H1 (cell line): ENCODE data around the gene KANSL1L. TPM values are rescaled to one million over a fixed set of nuclear protein-coding genes. Genes with fewer than 3 reads are reported as not detected.

Experiments
- CTCF ChIA-PET: fragments of 300-600 bp; sonication (Branson Sonifier 250); formaldehyde crosslinking; loops from one replicate; lab custom pipeline; 2021; ENCODE audit not compliant: partially characterized antibody; lab: Charles Lee
- POLR2A ChIA-PET: fragments of 300-600 bp; sonication (Branson Sonifier 250); formaldehyde crosslinking; loops from one replicate; lab custom pipeline; 2021; ENCODE audit warnings: inconsistent platforms; ENCODE audit not compliant: partially characterized antibody; lab: Charles Lee
- DNase-seq, 2 experiments: peaks; one replicate each; pipeline versions ENCODE4 v3.0.0 to v3.0.0-alpha.2; 2010 to 2022; ENCODE audit warnings: low spot score in 2 of 2, low read depth in 1 of 2, mixed read lengths in 1 of 2
- FAIRE-seq: peaks from 2 replicates; lab custom pipeline; 2011; peaks lifted over from hg19 to GRCh38; lab: Jason Lieb, UNC
- H2AFZ ChIP-seq: 2 replicates; pipeline ENCODE4 v1.8.1; 2012; ENCODE audit warnings: low read length, inconsistent platforms
- H2AK5ac ChIP-seq: 2 replicates; pipeline ENCODE4 v1.6.1; 2013; ENCODE audit warnings: low read depth, low read length
- H2BK120ac ChIP-seq: replicated peaks from 2 replicates; pipeline ENCODE3; 2013; ENCODE audit warnings: low read depth, low read length, inconsistent platforms
- H2BK12ac ChIP-seq: 2 replicates; pipeline ENCODE4 v1.6.1; 2013; ENCODE audit warnings: low read depth, low read length
- H2BK15ac ChIP-seq: 2 replicates; pipeline ENCODE4 v1.6.1; 2013; ENCODE audit warnings: low read length
- H2BK20ac ChIP-seq: 2 replicates; pipeline ENCODE4 v1.6.1; 2013; ENCODE audit warnings: low read length
- H2BK5ac ChIP-seq: 2 replicates; pipeline ENCODE4 v1.6.1; 2013; ENCODE audit warnings: low read depth, low read length
- H3K14ac ChIP-seq: 2 replicates; pipeline ENCODE4 v1.6.1; 2013; ENCODE audit warnings: inconsistent platforms; ENCODE audit not compliant: insufficient read length
- H3K18ac ChIP-seq: 2 replicates; pipeline ENCODE4 v1.6.1; 2013; ENCODE audit warnings: low read length; ENCODE audit errors: extremely low read depth
- H3K23ac ChIP-seq: 2 replicates; pipeline ENCODE4 v1.6.1; 2013; ENCODE audit warnings: inconsistent platforms; ENCODE audit not compliant: insufficient read length
- H3K23me2 ChIP-seq: 2 replicates; pipeline ENCODE4 v1.6.1; 2013; ENCODE audit warnings: low read depth, low read length
- H3K27ac ChIP-seq: 2 replicates; pipeline ENCODE4 v1.6.1; 2011; ENCODE audit warnings: low read depth, low read length, inconsistent platforms
- H3K27me3 ChIP-seq, 4 experiments: replicated peaks in 1 of 4; 1 replicate in 1 of 4; 2 replicates in 3 of 4; pipeline versions ENCODE4 v1.6.1 to v1.8.1; 2011 to 2013; ENCODE audit warnings: low read length in 3 of 4, mild to moderate bottlenecking in 3 of 4, inconsistent platforms in 2 of 4, mixed read lengths in 2 of 4, moderate library complexity in 1 of 4; ENCODE audit not compliant: control insufficient read depth in 3 of 4, insufficient read depth in 3 of 4; ENCODE audit errors: extremely low read depth in 1 of 4
- H3K36me3 ChIP-seq, 4 experiments: 2 replicates each; pipeline versions ENCODE4 v1.6.1 to v1.8.1; 2011 to 2013; ENCODE audit warnings: mild to moderate bottlenecking in 4 of 4, low read length in 3 of 4, moderate library complexity in 2 of 4, control low read depth in 1 of 4, inconsistent platforms in 1 of 4; ENCODE audit not compliant: insufficient read depth in 4 of 4, control insufficient read depth in 2 of 4
- H3K4ac ChIP-seq: replicated peaks from 2 replicates; pipeline ENCODE3; 2013; ENCODE audit warnings: low read length, low read depth, mixed read lengths, inconsistent platforms; ENCODE audit not compliant: insufficient read length
- H3K4me1 ChIP-seq, 4 experiments: replicated peaks in 1 of 4; 1 replicate in 1 of 4; 2 replicates in 3 of 4; pipeline versions ENCODE4 v1.6.1 to v1.8.1; 2011 to 2013; ENCODE audit warnings: low read length in 3 of 4, inconsistent platforms in 2 of 4, mixed read lengths in 1 of 4; ENCODE audit not compliant: insufficient read depth in 4 of 4, control insufficient read depth in 3 of 4
- H3K4me2 ChIP-seq, 2 experiments: 2 replicates each; pipeline versions ENCODE4 v1.6.1 to v1.8.1; 2011 to 2013; ENCODE audit warnings: low read depth in 2 of 2, low read length in 2 of 2, control low read depth in 1 of 2, inconsistent platforms in 1 of 2, mild to moderate bottlenecking in 1 of 2; ENCODE audit not compliant: insufficient read depth in 1 of 2
- H3K4me3 ChIP-seq, 4 experiments: fragments of 200-600, 300-600 bp in 1 of 4; sonication (generic), shearing (Covaris generic), sonication (Bioruptor Twin) in 1 of 4; 2 replicates each; pipeline versions ENCODE4 v1.5.1 to v1.8.1; 2011 to 2016; ENCODE audit warnings: low read length in 4 of 4, low read depth in 3 of 4, control low read depth in 2 of 4, inconsistent platforms in 2 of 4, mild to moderate bottlenecking in 2 of 4, mixed read lengths in 1 of 4, moderate library complexity in 1 of 4; ENCODE audit not compliant: insufficient read depth in 2 of 4; ENCODE audit errors: extremely low read depth in 1 of 4
- H3K56ac ChIP-seq: replicated peaks from 2 replicates; pipeline ENCODE3; 2013; ENCODE audit warnings: low read depth, mild to moderate bottlenecking, mixed read lengths, low read length, inconsistent platforms; ENCODE audit not compliant: insufficient read length
- H3K79me1 ChIP-seq: 2 replicates; pipeline ENCODE4 v1.6.1; 2013; ENCODE audit warnings: low read depth, low read length, control low read depth
- H3K79me2 ChIP-seq, 2 experiments: 2 replicates each; pipeline versions ENCODE4 v1.6.1 to v1.8.1; 2012 to 2013; ENCODE audit warnings: low read length in 2 of 2, mild to moderate bottlenecking in 2 of 2, inconsistent platforms in 1 of 2; ENCODE audit not compliant: insufficient read depth in 2 of 2, control insufficient read depth in 1 of 2
- H3K9ac ChIP-seq, 4 experiments: replicated peaks in 1 of 4; 1 replicate in 1 of 4; 2 replicates in 3 of 4; pipeline versions ENCODE4 v1.6.1 to v1.8.1; 2011 to 2013; ENCODE audit warnings: low read depth in 3 of 4, low read length in 3 of 4, control low read depth in 2 of 4, mild to moderate bottlenecking in 2 of 4, moderate library complexity in 2 of 4, inconsistent platforms in 1 of 4; ENCODE audit errors: extremely low read depth in 1 of 4
- H3K9me3 ChIP-seq, 2 experiments: 2 replicates each; pipeline versions ENCODE4 v1.6.1 to v1.8.1; 2012 to 2013; ENCODE audit warnings: mild to moderate bottlenecking in 2 of 2, moderate library complexity in 2 of 2, control low read depth in 1 of 2, inconsistent platforms in 1 of 2, low read depth in 1 of 2, low read length in 1 of 2, mixed read lengths in 1 of 2; ENCODE audit not compliant: insufficient read depth in 2 of 2
- H4K20me1 ChIP-seq, 2 experiments: replicated peaks in 1 of 2; 2 replicates each; pipeline versions ENCODE3 to v1.8.1; 2011 to 2013; ENCODE audit warnings: inconsistent platforms in 2 of 2, low read length in 2 of 2, mild to moderate bottlenecking in 1 of 2; ENCODE audit not compliant: insufficient read depth in 2 of 2, control insufficient read depth in 1 of 2
- H4K5ac ChIP-seq: 2 replicates; pipeline ENCODE4 v1.6.1; 2013; ENCODE audit warnings: low read length, low read depth, mixed read lengths, inconsistent platforms; ENCODE audit not compliant: insufficient read length
- H4K8ac ChIP-seq: 2 replicates; pipeline ENCODE4 v1.8.0; 2013; ENCODE audit warnings: mild to moderate bottlenecking, moderate library complexity, low read length, inconsistent platforms; ENCODE audit not compliant: insufficient read depth; ENCODE audit errors: extremely low read depth
- H4K91ac ChIP-seq: replicated peaks from 2 replicates; pipeline ENCODE3; 2013; ENCODE audit warnings: low read length, mixed read lengths, inconsistent platforms; ENCODE audit not compliant: insufficient read length
- BACH1 ChIP-seq: IDR thresholded peaks from 2 replicates; pipeline ENCODE4 v1.6.1; 2012; ENCODE audit warnings: low read length, improper control_type of control experiment
- BRCA1 ChIP-seq: IDR thresholded peaks from 2 replicates; pipeline ENCODE4 v1.6.1; 2012; ENCODE audit warnings: low read depth, low read length, improper control_type of control experiment
- CHD2 ChIP-seq: IDR thresholded peaks from 2 replicates; pipeline ENCODE4 v1.6.1; 2012; ENCODE audit warnings: low read length, improper control_type of control experiment
- CTCF ChIP-seq, 3 experiments: IDR thresholded peaks; 1 replicate in 2 of 3; 2 replicates in 1 of 3; pipeline versions ENCODE4 v1.5.1 to v1.6.1; 2011; ENCODE audit warnings: low read length in 3 of 3, mild to moderate bottlenecking in 3 of 3, inconsistent platforms in 2 of 3, low read depth in 1 of 3, moderate library complexity in 1 of 3; ENCODE audit not compliant: insufficient read depth in 1 of 3; ENCODE audit errors: control extremely low read depth in 1 of 3
- E2F6 ChIP-seq: IDR thresholded peaks from 2 replicates; pipeline ENCODE4 v1.6.1; 2012; ENCODE audit warnings: inconsistent platforms
- POLR2A ChIP-seq, 2 experiments: IDR thresholded peaks; 1 replicate in 1 of 2; 2 replicates in 1 of 2; pipeline ENCODE4 v1.6.1; 2011; ENCODE audit warnings: low read depth in 2 of 2, low read length in 2 of 2, mild to moderate bottlenecking in 2 of 2; ENCODE audit errors: control extremely low read depth in 1 of 2
- POU5F1 ChIP-seq: IDR thresholded peaks from 2 replicates; pipeline ENCODE4 v1.6.1; 2011; ENCODE audit warnings: low read depth, mild to moderate bottlenecking, low read length, moderate library complexity
- RBBP5 ChIP-seq: IDR thresholded peaks from 2 replicates; pipeline ENCODE4 v1.7.1; 2012; ENCODE audit warnings: low read depth, mild to moderate bottlenecking, inconsistent platforms, low read length, moderate library complexity, borderline replicate concordance
- RNF2 ChIP-seq: fragments of 200-900, 300-1000 bp; sonication (generic); IDR thresholded peaks from 2 replicates; pipeline ENCODE4 v1.7.1; 2016; ENCODE audit warnings: borderline replicate concordance, low read depth, mild to moderate bottlenecking, antibody characterized with exemption, low read length; ENCODE audit not compliant: poor library complexity, severe bottlenecking; ENCODE audit errors: missing control alignments
- SIX5 ChIP-seq: IDR thresholded peaks from 2 replicates; pipeline ENCODE4 v1.6.1; 2011; ENCODE audit warnings: mild to moderate bottlenecking, low read depth, low read length
- WGBS, 2 experiments: shearing (Covaris generic) in 1 of 2; methylation state at CpG; one replicate each; pipeline versions ENCODE4 v1.1.6 to v1.1.7; 2013 to 2015; ENCODE audit warnings: low lambda C conversion rate in 2 of 2, mixed read lengths in 2 of 2, inconsistent platforms in 1 of 2, low coverage in 1 of 2, missing lambda C conversion rate in 1 of 2; ENCODE audit not compliant: insufficient replicate concordance in 2 of 2, insufficient coverage in 1 of 2, insufficient read length in 1 of 2; ENCODE audit errors: extremely low coverage in 1 of 2, missing lambda C conversion rate in 1 of 2; 5-methylcytosine and 5-hydroxymethylcytosine counted together
- polyA plus RNA-seq, 7 experiments: library from polyadenylated mRNA; depleted of rRNA in 3 of 7; stranded (reverse) in 5 of 7; unstranded in 2 of 7; fragments of >200 nt in 5 of 7; fragments of 200-250 nt in 2 of 7; gene quantifications; 1 replicate in 5 of 7; 2 replicates in 1 of 7; 4 replicates in 1 of 7; pipeline versions ENCODE4 v1.2.1 to v1.2.3, GENCODE V29; 2011 to 2013; ENCODE audit warnings: missing spikeins in 2 of 7, mixed read lengths in 2 of 7
- total RNA-seq: library from RNA; stranded (reverse); fragmentation: NEBNext Ultra II Directional; extraction: Animal tissue kit (Norgen Biotek cat#: 25700); gene quantifications from 2 replicates; pipeline ENCODE4 v1.2.1, GENCODE V29; 2021

KANSL1L gene
- total and polyA plus RNA-seq, 2 of the 8 experiments (the other 6 are each of a cell fraction or from before 2014, with no cell fraction given): 5.4 to 17.2 TPM

- peak overlapping the region; percentile 63; the same call in 1 of the 2 replicates for H3K27ac ChIP-seq
- no peak for TF ChIP-seq SIX5
- no peak for TF ChIP-seq POU5F1
- TF ChIP-seq RBBP5: no peak
- no peak for TF ChIP-seq POLR2A (IDR thresholded peaks at IDR 0.05; ENCODE audit: control extremely low read depth in 1 of 2, low read depth in 2 of 2, low read length in 2 of 2)
- no peak for TF ChIP-seq CHD2
- TF ChIP-seq CTCF (IDR thresholded peaks at IDR 0.05; ENCODE audit: control extremely low read depth in 1 of 3, insufficient read depth in 1 of 3, low read depth in 1 of 3, low read length in 3 of 3): no peak
- no peak for TF ChIP-seq BACH1
- no peak for TF ChIP-seq RNF2
- TF ChIP-seq E2F6: no peak
- TF ChIP-seq BRCA1: no peak
Measured at GRCh38 chr2:210177769-210178168, 6.6 kb upstream of the KANSL1L start.

More at GRCh38 chr2:210177769-210178168, 6.6 kb upstream of the KANSL1L start:
- no peak overlapping the region for H3K23ac ChIP-seq
- no peaks in the 10 kb centered on the region for H3K9me3 ChIP-seq
- peak overlapping the region; percentile 10 to 57 for H3K4me2 ChIP-seq
- H2AK5ac ChIP-seq: no peak overlapping the region
- H4K8ac ChIP-seq: no peak overlapping the region
- DNase-seq (peak in 1 of 2 experiments; percentile 38), FAIRE-seq (peak; percentile 68)
- no peaks in the 10 kb centered on the region for H4K20me1 ChIP-seq
- H3K23me2 ChIP-seq: no peaks in the 10 kb centered on the region
- H3K14ac ChIP-seq: no peak overlapping the region
- peak overlapping the region; percentile 44; the same call in 1 of the 2 replicates for H3K18ac ChIP-seq
- H3K4me3 ChIP-seq: peak overlapping the region in 2 of 4 experiments; percentile 3 to 17; a peak in 1 of 8 replicates
- CTCF ChIA-PET: interaction anchor here (0.5 to 1.3 kb wide), 5 partner anchors 14 to 293 kb away, joined by 3 read pairs; no protein-coding TSS in a partner anchor
- H3K27me3 ChIP-seq: no peaks in the 10 kb centered on the region
- no peak overlapping the region; a peak in 1 of 7 replicates for H3K9ac ChIP-seq
- 0 out of 2 replicates have a peak overlapping the region, but pooled peaks have one; percentile 37 for H2AFZ ChIP-seq
- no peak overlapping the region for H3K56ac ChIP-seq
- POLR2A ChIA-PET: interaction anchor here (1.1 kb wide), 1 partner anchor 15 kb away, joined by 3 read pairs; no protein-coding TSS in a partner anchor
- no peak overlapping the region for H3K4ac ChIP-seq
- H2BK12ac ChIP-seq: peak overlapping the region; percentile 10; the same call in 1 of the 2 replicates
- no peaks in the 10 kb centered on the region for H3K79me2 ChIP-seq
- H2BK15ac ChIP-seq: no peak overlapping the region
- peak overlapping the region; percentile 24; the same call in 1 of the 2 replicates for H2BK20ac ChIP-seq
- H3K36me3 ChIP-seq: no peaks in the 10 kb centered on the region; a peak in 1 of 8 replicates
- H3K4me1 ChIP-seq: peaks cover 0 to 12% (median 10%) of the 10 kb centered on the region in 4 experiments; a peak in 6 of 7 replicates
- H2BK120ac ChIP-seq: no peak overlapping the region
- 6% methylated on average over 1 of the region's 1 CpG; no CpG with 5 or more reads in 1 of the 2 experiments for WGBS, 2 experiments
- no peaks in the 10 kb centered on the region for H3K79me1 ChIP-seq
- peak overlapping the region; percentile 44 for H4K5ac ChIP-seq
- peak overlapping the region; percentile 20 for H2BK5ac ChIP-seq
- peak overlapping the region; percentile 4 for H4K91ac ChIP-seq
